ENCODE data around the gene TANK.

- no peak for TF ChIP-seq CTCF (IDR thresholded peaks at IDR 0.05)
- no peak for TF ChIP-seq POLR2A (IDR thresholded peaks at IDR 0.05)
These were observed 57.5 kb downstream of the TANK start for GRCh38 chr2:161217597-161218185.

Data from body of pancreas (tissue), 4 donors.